Measurements from ENCODE around the gene CNKSR1. TPM values are rescaled to one million over a fixed set of nuclear protein-coding genes. Genes with fewer than 3 reads are reported as not detected.

CNKSR1 gene
- total and polyA plus RNA-seq, 10 donors: 0.68 to 5.5 (median 2.3) TPM

- Histone ChIP-seq H3K27me3 (replicated peaks in 1 of 7) (no peaks in the 10 kb centered on the region), H3K36me3 (no peaks in the 10 kb centered on the region), H3K4me3 (no peak overlapping the region), H3K9me3 (peaks cover 0 to 10% (median 0%) of the 10 kb centered on the region in 8 donors), H3K27ac (no peak overlapping the region), H3K4me1 (peaks cover 0 to 13% (median 7%) of the 10 kb centered on the region in 6 donors)
- no peak for DNase-seq
- intact Hi-C loops (cut with DNase I; ENCODE audit: low total_unique reads): no loop called here
- 81 to 89% (median 86%) methylated on average over 5 of the region's 5 CpGs for WGBS, 5 donors
- TF ChIP-seq POLR2AphosphoS5 (IDR thresholded peaks at IDR 0.05) (no peak), POLR2A (IDR thresholded peaks at IDR 0.05) (no peak), CTCF (IDR thresholded peaks at IDR 0.05 in 8 of 11, conservative IDR thresholded peaks at IDR 0.05 in 3 of 11) (no peak)
Observed at GRCh38 chr1:26132128-26132833, 45.0 kb upstream of the CNKSR1 start.

GRCh38 chr1:26132834-26133167 is 44.5 kb upstream of the CNKSR1 start:
- H3K4me3 ChIP-seq: no peak overlapping the region
- intact Hi-C loops (cut with DNase I; ENCODE audit: low total_unique reads): no loop called here
- H3K36me3 ChIP-seq: no peaks in the 10 kb centered on the region
- TF ChIP-seq POLR2AphosphoS5 (IDR thresholded peaks at IDR 0.05): no peak
- no peak for TF ChIP-seq CTCF (IDR thresholded peaks at IDR 0.05 in 8 of 11, conservative IDR thresholded peaks at IDR 0.05 in 3 of 11)
- TF ChIP-seq POLR2A (IDR thresholded peaks at IDR 0.05): no peak
- WGBS, 5 donors: 94 to 100% (median 95%) methylated on average over 2 of the region's 2 CpGs
- H3K27me3 ChIP-seq (replicated peaks in 1 of 7): no peaks in the 10 kb centered on the region
- peaks cover 0 to 10% (median 0%) of the 10 kb centered on the region in 8 donors for H3K9me3 ChIP-seq
- DNase-seq: no peak
- H3K27ac ChIP-seq: no peak overlapping the region
- peaks cover 0 to 8% (median 2%) of the 10 kb centered on the region in 6 donors for H3K4me1 ChIP-seq

GRCh38 chr1:26134466-26134865 is 42.8 kb upstream of the CNKSR1 start:
- DNase-seq: no peak
- peaks cover 0 to 6% (median 0%) of the 10 kb centered on the region in 6 donors for H3K4me1 ChIP-seq
- H3K4me3 ChIP-seq: no peak overlapping the region
- no peaks in the 10 kb centered on the region for H3K27me3 ChIP-seq (replicated peaks in 1 of 7)
- intact Hi-C loops (cut with DNase I; ENCODE audit: low total_unique reads): no loop called here
- TF ChIP-seq CTCF (IDR thresholded peaks at IDR 0.05 in 8 of 11, conservative IDR thresholded peaks at IDR 0.05 in 3 of 11) (no peak), POLR2A (IDR thresholded peaks at IDR 0.05) (no peak), POLR2AphosphoS5 (IDR thresholded peaks at IDR 0.05) (no peak)
- H3K27ac ChIP-seq: no peak overlapping the region
- 90 to 100% (median 93%) methylated on average over 3 of the region's 3 CpGs for WGBS, 5 donors
- no peaks in the 10 kb centered on the region for H3K36me3 ChIP-seq
- peaks cover 0 to 10% (median 0%) of the 10 kb centered on the region in 8 donors for H3K9me3 ChIP-seq

- Histone ChIP-seq H3K4me1 (peaks cover 0 to 12% (median 0%) of the 10 kb centered on the region in 6 donors), H3K27me3 (replicated peaks in 1 of 7) (no peaks in the 10 kb centered on the region), H3K36me3 (no peaks in the 10 kb centered on the region), H3K27ac (no peak overlapping the region), H3K4me3 (no peak overlapping the region), H3K9me3 (peaks cover 0 to 10% (median 0%) of the 10 kb centered on the region in 8 donors)
- no peak for DNase-seq
- TF ChIP-seq CTCF (IDR thresholded peaks at IDR 0.05 in 8 of 11, conservative IDR thresholded peaks at IDR 0.05 in 3 of 11) (no peak), POLR2AphosphoS5 (IDR thresholded peaks at IDR 0.05) (no peak), POLR2A (IDR thresholded peaks at IDR 0.05) (no peak)
- 53 to 65% (median 61%) methylated on average over 3 of the region's 3 CpGs for WGBS, 5 donors
- intact Hi-C loops (cut with DNase I; ENCODE audit: low total_unique reads): no loop called here
Observed at GRCh38 chr1:26138974-26139558, 38.2 kb upstream of the CNKSR1 start.
